Activated CD4-positive, alpha-beta T cell treated with anti-CD3 and anti-CD28 coated beads, Interleukin-2, amount 50 U/mL, for 4 hours (primary cell): ENCODE results near the gene OR10A4.
"Not testable (repeated sequence)": the region's sequence is repeated elsewhere in the genome, so short reads cannot be mapped to it uniquely, and the experiment has no call there.

Source experiments
- DNase-seq, 2 experiments: peaks; one replicate each; pipeline ENCODE4 v3.0.0-alpha.2; 2020

Gene OR10A4

GRCh38 chr11:6876325-6876724 is at the start of gene OR10A4:
Gene OR10A4 (plus strand): TSS chr11:6876625. CDS start chr11:6876648, 23 bp downstream.
- no peak for DNase-seq

- no peak for DNase-seq
Measured at GRCh38 chr11:6828103-6828502, 48.3 kb upstream of the OR10A4 start.

DNA sequence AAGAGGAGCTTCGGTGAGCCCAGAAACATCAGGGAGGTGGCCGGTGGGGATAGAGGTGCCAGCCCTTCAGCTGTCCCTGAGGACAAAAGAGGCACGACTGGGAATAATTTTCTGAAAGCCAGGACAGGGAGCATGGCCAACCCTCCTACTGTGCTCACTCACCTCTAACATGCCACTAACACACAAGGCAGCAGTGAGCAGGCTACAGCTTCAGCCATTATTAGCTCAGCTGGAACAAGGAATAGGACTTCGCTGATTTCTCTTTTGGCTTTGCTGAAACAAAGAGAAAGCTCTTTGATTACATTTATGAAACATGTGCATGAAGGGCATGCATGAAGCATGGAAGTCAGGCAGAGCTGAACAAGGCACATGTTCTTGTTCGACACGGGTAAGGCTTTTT is 43.1 kb upstream of the OR10A4 start:
- DNase-seq, result no peak

DNA sequence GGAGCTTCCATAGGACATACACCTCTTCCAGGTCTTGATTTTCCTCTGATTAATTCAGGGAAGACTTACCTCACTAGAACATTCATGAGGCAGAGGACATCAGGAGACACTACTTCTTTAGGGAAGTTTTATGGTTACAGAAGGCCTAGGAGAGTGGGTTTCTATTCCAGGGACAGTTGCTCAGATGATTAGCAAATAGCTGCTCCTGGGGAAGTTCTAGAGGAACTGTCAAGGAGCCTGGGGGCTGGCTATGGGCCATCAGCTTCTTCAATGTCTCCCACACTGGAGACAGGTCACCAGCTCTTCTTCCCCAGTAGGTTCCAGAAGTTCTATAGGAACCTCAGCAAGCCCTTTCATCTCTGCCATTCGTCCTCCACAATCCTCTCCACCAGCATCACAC is 42.4 kb upstream of the OR10A4 start:
- no peak for DNase-seq

DNA sequence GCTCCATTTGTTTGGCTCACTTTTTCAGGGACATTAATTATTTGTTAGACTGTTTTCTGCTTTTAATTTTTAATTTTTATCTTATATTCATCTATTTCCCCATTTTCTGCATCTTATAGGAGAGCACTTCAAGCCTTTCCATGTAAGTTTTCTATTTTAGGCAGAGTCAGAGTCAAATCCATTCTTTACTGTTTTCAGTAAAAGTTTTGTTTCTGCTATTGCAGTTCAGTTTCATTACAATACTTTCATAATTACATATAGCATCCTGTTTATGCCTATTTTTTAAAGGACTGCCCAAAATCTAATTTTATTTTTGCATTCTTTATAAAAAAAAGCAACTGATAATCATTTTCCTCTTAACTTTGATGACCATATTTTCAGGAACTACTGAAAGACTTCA is 34.7 kb upstream of the OR10A4 start:
- no peak for DNase-seq

- DNase-seq, result no peak
Measured at GRCh38 chr11:6843670-6844069, 32.8 kb upstream of the OR10A4 start.

DNA sequence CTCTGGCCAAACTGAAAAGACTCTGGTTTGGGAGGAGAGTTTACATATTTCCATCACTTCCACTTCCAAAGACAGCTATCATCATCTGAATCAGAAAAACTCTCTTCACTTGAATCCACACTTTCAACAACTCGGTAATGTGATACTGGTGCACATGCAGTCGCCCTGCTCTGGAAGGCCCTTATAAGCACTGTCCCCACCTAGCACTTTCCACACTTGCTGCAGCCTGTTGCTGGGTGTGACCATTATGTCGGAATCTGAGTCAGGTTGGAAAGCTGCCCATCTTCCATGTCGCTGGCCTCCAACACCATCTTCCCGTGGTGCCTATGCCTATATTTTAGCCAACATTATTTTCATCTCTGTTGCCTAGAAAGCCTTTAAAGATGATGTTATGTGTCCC is 32.1 kb upstream of the OR10A4 start:
- DNase-seq, result no peak

DNA sequence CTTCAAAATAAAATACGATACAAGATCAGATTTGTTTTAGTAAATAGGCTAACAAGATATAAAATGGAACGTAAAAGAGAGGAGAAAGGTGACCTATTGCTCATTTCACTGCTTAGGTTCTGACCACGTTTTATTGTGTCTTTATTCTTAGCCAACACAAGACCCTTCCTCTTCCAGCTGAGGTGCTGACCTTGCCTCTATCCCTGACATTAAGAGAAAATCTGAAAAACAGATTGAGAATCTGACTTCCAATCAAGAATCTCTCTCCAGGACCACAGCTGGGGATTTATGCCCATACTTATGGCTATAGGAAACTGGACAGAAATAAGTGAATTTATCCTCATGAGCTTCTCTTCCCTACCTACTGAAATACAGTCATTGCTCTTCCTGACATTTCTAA is 31.0 kb upstream of the OR10A4 start, which contains the start of gene OR10A5:
Gene OR10A5, plus strand, starts transcription at position 301 of the 400 bp plus-strand sequence. Its CDS starts 0 bp downstream, at position 301.
- no peak for DNase-seq

GRCh38 chr11:6850526-6850925 is 25.9 kb upstream of the OR10A4 start:
- DNase-seq, result no peak

DNA sequence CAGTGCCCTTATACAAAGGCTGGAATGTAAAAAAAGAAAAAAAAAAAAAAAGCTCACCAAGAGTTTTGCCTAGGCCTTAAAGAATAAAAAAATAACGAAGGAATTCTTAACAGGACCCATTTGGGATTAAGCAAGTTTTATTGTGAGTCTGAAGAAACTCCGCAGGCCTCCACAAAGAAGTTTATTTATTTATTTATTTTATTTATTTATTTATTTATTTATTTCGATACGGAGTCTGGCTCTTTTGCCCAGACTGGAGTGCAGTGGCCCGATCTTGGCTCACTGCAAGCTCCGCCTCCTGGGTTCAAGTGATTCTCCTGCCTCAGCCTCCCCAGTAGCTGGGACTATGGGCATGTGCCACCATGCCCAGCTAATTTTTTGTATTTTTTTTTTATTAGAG is 21.6 kb upstream of the OR10A4 start:
- DNase-seq, result not testable (repeated sequence)

DNA sequence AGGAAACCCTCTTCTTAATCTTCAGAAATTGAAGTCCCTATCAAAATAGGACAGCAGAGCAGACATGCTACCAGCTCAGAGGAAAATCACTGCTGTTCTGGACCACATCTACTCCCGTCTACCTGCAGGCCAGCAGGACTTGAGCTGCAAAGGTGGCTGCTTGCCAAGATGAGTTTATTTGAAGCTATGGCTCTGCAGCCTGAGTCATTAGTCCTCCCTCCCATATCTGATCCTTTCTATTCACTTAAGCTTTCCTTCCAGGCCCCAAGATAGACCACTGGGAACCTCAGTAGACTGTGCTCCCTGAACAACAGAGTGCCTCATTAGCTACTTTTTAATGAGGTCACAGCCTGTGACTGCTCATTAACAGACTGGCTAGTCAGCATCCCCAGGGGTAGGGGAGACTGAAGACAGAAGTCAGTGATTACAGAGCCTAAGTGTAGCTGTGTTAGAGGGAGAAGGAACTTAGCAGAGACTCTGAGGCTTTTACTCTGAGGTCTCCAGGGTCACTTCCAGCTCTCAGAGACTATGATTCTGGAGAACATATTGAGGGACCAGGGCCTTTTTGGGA is 20.4 kb upstream of the OR10A4 start:
- DNase-seq, result no peak

DNA sequence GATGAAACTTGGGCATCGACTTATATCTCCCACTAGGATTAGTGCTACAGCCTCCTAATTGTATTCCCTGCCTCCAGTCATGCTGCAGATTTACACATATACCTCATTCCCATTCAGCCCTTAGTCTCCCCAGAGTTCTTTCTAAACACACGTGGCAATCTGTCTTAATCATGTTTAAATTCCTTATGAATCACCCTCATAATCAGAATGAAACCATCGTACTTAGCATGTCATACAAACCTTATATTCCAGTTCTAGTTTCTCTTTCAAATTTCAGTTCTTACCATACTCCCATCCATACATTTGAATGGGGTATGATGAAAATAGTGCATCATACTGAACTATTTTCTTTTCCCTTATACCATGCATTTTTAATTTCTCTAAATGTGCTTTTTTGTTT is 19.6 kb upstream of the OR10A4 start:
- no peak for DNase-seq

DNA sequence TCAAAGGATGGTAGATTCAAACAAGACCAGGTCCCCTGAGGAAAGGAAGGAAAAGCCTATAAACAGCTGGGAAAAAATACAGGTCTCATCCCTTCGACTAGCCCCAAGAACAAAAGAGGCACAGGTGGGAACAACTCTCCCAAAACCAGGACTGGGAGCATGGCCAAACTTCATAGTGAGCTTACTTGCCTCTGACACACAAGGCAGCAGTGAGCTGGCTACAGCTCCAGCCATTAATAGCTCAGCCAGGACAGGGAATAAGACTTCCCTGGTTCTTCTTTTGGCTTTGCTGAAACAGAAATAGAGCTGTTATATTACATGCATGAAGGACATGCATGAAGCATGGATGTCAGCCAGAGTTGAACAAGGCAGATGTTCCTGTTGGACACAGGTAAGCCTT is 13.5 kb upstream of the OR10A4 start, which contains the start of gene OR10A2:
Gene OR10A2, plus strand, starts transcription at position 97 of the 400 bp plus-strand sequence. CDS start 6,698 bp downstream, outside the sequence.
- DNase-seq, result no peak

DNA sequence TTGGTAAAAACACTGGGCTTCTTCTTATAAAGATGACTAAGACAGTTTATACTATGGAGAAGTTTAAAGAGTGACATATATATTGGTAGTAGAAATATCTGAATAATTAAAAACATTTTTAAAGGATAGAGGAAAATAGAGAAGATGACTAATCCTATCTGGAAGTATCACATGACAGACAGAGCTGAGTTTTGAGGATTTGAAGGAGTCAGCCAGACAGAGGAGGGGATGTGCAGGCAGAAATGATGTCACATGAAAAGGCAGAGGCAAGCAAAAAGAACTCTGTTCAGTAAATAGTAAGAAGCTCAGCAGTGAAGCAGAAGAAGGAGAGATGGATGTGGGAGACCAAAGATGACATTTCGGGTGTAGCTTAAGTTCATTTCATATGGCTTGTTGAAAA is 12.0 kb upstream of the OR10A4 start:
- no peak for DNase-seq

DNA sequence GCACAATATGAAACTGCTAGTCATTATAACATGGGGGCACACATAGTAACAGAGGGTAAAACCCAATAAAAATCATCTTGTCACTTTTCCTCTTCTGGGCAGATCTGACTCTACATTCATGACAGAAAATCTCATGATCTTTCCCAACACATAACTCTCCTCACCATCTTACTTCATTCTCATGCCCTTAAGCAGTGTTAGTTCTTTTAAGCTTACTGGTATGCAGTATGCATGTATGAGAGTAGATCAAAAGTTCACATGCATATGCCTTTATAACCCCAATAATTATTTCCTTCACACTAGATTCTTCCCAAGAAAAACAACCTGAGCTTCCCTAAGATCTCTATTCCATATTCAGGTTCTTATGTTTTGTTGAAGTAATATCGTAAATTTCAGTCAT is 5.1 kb upstream of the OR10A4 start:
- no peak for DNase-seq

- no peak for DNase-seq
Measured at GRCh38 chr11:6875761-6876160, 664 bp upstream of the OR10A4 start.

DNA sequence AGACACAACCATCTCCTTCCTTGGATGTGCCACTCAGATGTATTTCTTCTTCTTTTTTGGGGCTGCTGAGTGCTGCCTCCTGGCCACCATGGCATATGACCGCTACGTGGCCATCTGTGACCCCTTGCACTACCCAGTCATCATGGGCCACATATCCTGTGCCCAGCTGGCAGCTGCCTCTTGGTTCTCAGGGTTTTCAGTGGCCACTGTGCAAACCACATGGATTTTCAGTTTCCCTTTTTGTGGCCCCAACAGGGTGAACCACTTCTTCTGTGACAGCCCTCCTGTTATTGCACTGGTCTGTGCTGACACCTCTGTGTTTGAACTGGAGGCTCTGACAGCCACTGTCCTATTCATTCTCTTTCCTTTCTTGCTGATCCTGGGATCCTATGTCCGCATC is 489 bp downstream of the OR10A4 start:
- no peak for DNase-seq

DNA sequence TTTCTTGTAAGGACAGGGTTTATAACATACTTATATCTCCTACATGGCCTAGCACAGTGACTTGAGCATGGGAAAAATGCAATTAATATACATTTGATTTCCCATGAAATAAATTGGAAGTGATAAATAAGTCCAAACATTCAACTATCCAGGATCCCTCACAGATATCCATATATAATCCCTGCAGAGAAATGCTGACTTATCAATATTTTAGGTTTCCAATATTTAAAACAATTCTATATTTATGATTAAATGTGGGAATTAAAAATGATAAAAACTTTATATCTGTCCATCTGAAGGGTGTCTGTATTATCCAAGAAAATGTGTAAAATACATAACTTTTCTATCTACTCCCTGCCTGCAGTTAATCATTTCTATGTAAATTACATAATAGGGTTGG is 6.3 kb downstream of the OR10A4 start:
- no peak for DNase-seq

DNA sequence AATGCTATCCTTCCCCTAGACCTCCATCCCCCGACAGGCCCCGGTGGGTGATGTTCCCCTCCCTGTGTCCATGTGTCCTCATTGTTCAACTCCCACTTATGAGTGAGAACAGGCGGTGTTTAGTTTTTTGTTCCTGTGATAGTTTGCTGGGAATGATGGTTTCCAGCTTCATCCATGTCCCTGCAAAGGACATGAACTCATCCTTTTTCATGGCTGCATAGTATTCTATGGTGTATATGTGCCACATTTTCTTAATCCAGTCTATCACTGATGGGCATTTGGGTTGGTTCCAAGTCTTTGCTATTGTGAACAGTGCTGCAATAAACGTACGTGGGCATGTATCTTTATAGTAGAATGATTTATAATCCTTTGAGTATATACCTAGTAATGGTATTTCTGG is 11.3 kb downstream of the OR10A4 start:
- not testable (repeated sequence) for DNase-seq

DNA sequence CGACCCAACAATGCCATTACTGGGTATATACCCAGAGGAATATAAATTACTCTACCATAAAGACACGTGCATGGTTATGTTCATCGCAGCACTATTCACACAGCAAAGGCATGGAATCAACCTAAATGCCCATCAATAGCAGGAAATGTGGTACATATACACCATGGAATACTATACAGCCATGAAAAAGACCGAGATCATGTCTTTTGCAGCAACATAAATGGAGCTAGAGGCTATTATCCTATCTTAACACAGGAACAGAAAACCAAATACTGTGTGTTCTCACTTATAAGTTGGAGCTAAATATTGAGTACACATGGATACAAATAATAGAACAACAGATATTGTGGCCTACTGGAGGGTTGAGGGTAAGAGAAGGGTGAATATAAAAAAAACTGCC is 12.4 kb downstream of the OR10A4 start:
- DNase-seq, result no peak

GRCh38 chr11:6889835-6890234 is 13.4 kb downstream of the OR10A4 start:
- no peak for DNase-seq

DNA sequence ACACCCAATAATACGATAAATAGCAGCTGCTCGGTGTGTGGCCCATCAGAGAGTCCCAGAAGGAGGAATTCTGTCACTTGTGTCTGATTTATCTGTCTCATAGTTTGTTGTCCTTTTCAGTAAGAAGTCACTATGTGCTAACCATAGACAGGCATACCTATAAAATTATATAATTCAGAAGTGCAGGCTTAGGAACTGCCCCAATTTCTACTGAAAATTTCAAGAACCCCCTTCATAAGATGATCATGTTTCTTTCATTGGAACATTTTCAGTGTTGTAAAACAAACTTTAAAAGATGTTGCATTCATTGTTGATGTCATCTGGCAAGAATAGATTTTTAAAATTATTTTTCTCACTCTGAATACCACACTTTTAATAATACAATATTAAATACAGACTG is 16.0 kb downstream of the OR10A4 start, which contains the start of gene OR2D2:
Gene OR2D2, minus strand, starts transcription at position 101 of the 400 bp plus-strand sequence. Its CDS starts 0 bp downstream, at position 101.
- no peak for DNase-seq

DNA sequence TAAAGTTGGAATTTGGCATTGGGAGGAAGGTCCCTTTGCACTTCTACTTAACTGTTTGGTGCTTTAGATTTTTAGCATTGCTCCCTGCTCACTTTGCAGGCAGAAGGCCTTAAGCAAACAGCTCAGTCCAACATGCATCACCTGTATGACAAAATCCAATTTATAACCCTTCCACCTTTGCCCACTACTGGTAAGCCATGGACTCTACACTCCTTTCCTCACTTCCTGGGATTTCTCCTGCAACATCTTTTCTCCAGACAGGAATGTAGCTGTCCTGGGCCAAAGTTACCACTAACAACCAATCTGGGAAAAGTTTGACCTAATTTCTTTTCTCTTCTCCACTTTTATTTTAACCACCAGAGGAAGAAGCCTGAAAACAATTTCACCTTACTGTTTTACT is 17.7 kb downstream of the OR10A4 start:
- no peak for DNase-seq

DNA sequence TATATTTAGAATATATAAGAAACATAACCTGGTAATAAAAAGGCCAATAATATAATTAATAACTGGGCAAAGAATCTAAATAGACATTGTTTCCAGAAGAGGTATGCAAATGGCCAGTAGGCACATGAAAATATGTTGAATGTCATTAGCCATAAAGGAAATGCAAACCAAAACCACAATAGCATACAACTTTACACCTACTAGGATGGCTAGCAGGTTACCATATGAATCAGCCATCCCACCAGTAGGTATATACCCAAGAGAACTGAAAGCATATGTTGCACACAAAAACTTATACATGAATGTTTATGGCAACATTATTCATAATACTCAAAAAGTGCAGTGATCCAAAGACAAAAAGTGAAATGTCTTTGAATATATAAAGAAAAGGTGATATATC is 18.6 kb downstream of the OR10A4 start:
- DNase-seq, result no peak

- DNase-seq, result no peak
Measured at GRCh38 chr11:6898911-6899310, 22.5 kb downstream of the OR10A4 start.
